Right lobe of liver (tissue), 6 donors: ENCODE measurements around the gene MFSD6. TPM values are rescaled to one million over a fixed set of nuclear protein-coding genes. Genes with fewer than 3 reads are reported as not detected.

ENCODE experiments used
- ATAC-seq, 4 donors: fragments of 200-7000 bp; cut with Tn5 transposase; one replicate each; pipeline ENCODE4 v1.9.1; 2020; ENCODE audit warnings: mild to moderate bottlenecking in 4 of 4, moderate library complexity in 4 of 4
- DNase-seq, 3 donors: peaks; one replicate each; pipeline ENCODE4 v3.0.0-alpha.2; 2020
- H3K27ac ChIP-seq, 3 donors: fragments of 200-600 bp; one replicate each; pipeline ENCODE4 v1.8.0; 2022
- H3K27me3 ChIP-seq, 2 donors: fragments of 200-600 bp; one replicate each; pipeline ENCODE4 v1.8.0; 2022
- H3K36me3 ChIP-seq, 4 donors: fragments of 200-600 bp; sonication (generic) in 1 of 4; one replicate each; pipeline versions ENCODE4 v1.5.1 to v1.8.0; 2017 to 2022; ENCODE audit warnings: control low read depth in 1 of 4
- H3K4me1 ChIP-seq, 4 donors: fragments of 200-600 bp; sonication (generic) in 1 of 4; one replicate each; pipeline versions ENCODE4 v1.5.1 to v1.8.0; 2017 to 2022; ENCODE audit warnings: control low read depth in 1 of 4
- H3K4me3 ChIP-seq, 3 donors: fragments of 200-600 bp; one replicate each; pipeline ENCODE4 v1.8.0; 2022
- H3K9me3 ChIP-seq, 4 donors: fragments of 200-600 bp; sonication (generic) in 1 of 4; one replicate each; pipeline versions ENCODE4 v1.5.1 to v1.8.0; 2017 to 2022; ENCODE audit warnings: control low read depth in 1 of 4
- CTCF ChIP-seq, 4 donors: fragments of 200-600 bp in 3 of 4; fragments of 450-650 bp in 1 of 4; IDR thresholded peaks; one replicate each; pipeline versions ENCODE4 v1.5.1 to v1.8.0; 2016 to 2022; ENCODE audit warnings: antibody characterized with exemption in 4 of 4, mild to moderate bottlenecking in 2 of 4
- POLR2A ChIP-seq: fragments of 450-650 bp; IDR thresholded peaks from one replicate; pipeline ENCODE4 v1.6.1; 2017; ENCODE audit warnings: antibody characterized with exemption, mild to moderate bottlenecking
- WGBS: methylation state at CpG from one replicate; pipeline ENCODE4 v1.1.6; 2018; ENCODE audit warnings: low coverage, low lambda C conversion rate; ENCODE audit not compliant: insufficient coverage; ENCODE audit errors: missing lambda C conversion rate; 5-methylcytosine and 5-hydroxymethylcytosine counted together
- intact Hi-C, 2 donors: fragments of 100-400 bp; cut with DNase I; formaldehyde crosslinking; loops; one replicate each; pipeline versions ENCODE4 v1.11.2 to v1.14.1; 2022
- total RNA-seq, 6 experiments: library from RNA; depleted of rRNA in 2 of 6; stranded (reverse); fragments of >200 nt in 2 of 6; fragmentation: NEBNext Ultra II Directional in 3 of 6; extraction: Animal tissue kit (Norgen Biotek cat#: 25700) in 3 of 6; gene quantifications; one replicate each; pipeline versions ENCODE4 v1.1.0 to v1.2.4, GENCODE V29; 2016 to 2023
- donor health status: DM: no; HTN: yes; CAD: no.
- donor health status: DM: no; HTN: no; CAD: no.
- donor health status: DM: no; HTN: no; CAD: no.
- donor health status: DM: no; HTN: yes; CAD: no.
- donor health status: DM: no; HTN: yes; CAD: no.

The MFSD6 gene
- total RNA-seq, 6 experiments from 2014 or later: 1.5 to 14.8 (median 4.1) TPM

- ATAC-seq (no peak), DNase-seq (no peak)
- Histone ChIP-seq H3K27ac (no peak overlapping the region), H3K27me3 (no peaks in the 10 kb centered on the region), H3K4me3 (no peak overlapping the region), H3K4me1 (no peaks in the 10 kb centered on the region), H3K9me3 (no peaks in the 10 kb centered on the region), H3K36me3 (no peaks in the 10 kb centered on the region)
- no peak for TF ChIP-seq CTCF (IDR thresholded peaks at IDR 0.05)
- TF ChIP-seq POLR2A: no peak
- 97% methylated on average over 2 of the region's 2 CpGs for WGBS
- intact Hi-C loops: no loop called here
These were observed 43.5 kb downstream of the MFSD6 start for GRCh38 chr2:190451561-190452176.

- Histone ChIP-seq H3K27me3 (no peaks in the 10 kb centered on the region), H3K27ac (no peak overlapping the region), H3K36me3 (no peaks in the 10 kb centered on the region), H3K4me1 (no peaks in the 10 kb centered on the region), H3K4me3 (no peak overlapping the region), H3K9me3 (no peaks in the 10 kb centered on the region)
- TF ChIP-seq CTCF (IDR thresholded peaks at IDR 0.05) (no peak), POLR2A (no peak)
- 83% methylated on average over 1 of the region's 1 CpG for WGBS
- DNase-seq (no peak), ATAC-seq (no peak)
- intact Hi-C loops: no loop called here
These were observed 44.3 kb downstream of the MFSD6 start for GRCh38 chr2:190452433-190452832.

- TF ChIP-seq CTCF (IDR thresholded peaks at IDR 0.05) (no peak), POLR2A (no peak)
- H3K9me3 ChIP-seq: no peaks in the 10 kb centered on the region
- DNase-seq (no peak), ATAC-seq (no peak)
- intact Hi-C loops: no loop called here
- no peak overlapping the region for H3K27ac ChIP-seq
- H3K36me3 ChIP-seq: no peaks in the 10 kb centered on the region
- no peaks in the 10 kb centered on the region for H3K27me3 ChIP-seq
- no peak overlapping the region for H3K4me3 ChIP-seq
- no peaks in the 10 kb centered on the region for H3K4me1 ChIP-seq
- 100% methylated on average over 1 of the region's 2 CpGs for WGBS
These were observed 46.6 kb downstream of the MFSD6 start for GRCh38 chr2:190454795-190455194.

GRCh38 chr2:190455358-190456095 lies 47.4 kb downstream of the MFSD6 start:
- ATAC-seq (no peak), DNase-seq (no peak)
- no peak overlapping the region for H3K4me3 ChIP-seq
- no peaks in the 10 kb centered on the region for H3K36me3 ChIP-seq
- no peaks in the 10 kb centered on the region for H3K27me3 ChIP-seq
- TF ChIP-seq POLR2A: no peak
- no peak for TF ChIP-seq CTCF (IDR thresholded peaks at IDR 0.05)
- no peaks in the 10 kb centered on the region for H3K9me3 ChIP-seq
- intact Hi-C loops: no loop called here
- WGBS: 67% methylated on average over 5 of the region's 7 CpGs
- no peaks in the 10 kb centered on the region for H3K4me1 ChIP-seq
- H3K27ac ChIP-seq: no peak overlapping the region
